OCI-LY7 (cell line): Measurements from ENCODE around the gene SRGAP1. TPM values are rescaled to one million over a fixed set of nuclear protein-coding genes. Genes with fewer than 3 reads are reported as not detected.

Experiments
- BruUV-seq: library from RNA; stranded (reverse); fragments of 400-500 nt; replicated peaks from 2 replicates; lab custom pipeline; 2021; lab: Mats Ljungman, UMichigan
- CTCF ChIA-PET: fragments of 300-600 bp; sonication (Branson Sonifier 250); formaldehyde crosslinking; loops from one replicate; lab custom pipeline; 2022; ENCODE audit warnings: antibody characterized with exemption; ENCODE audit not compliant: unreplicated experiment; lab: Charles Lee
- POLR2A ChIA-PET: fragments of 300-600 bp; sonication (Branson Sonifier 250); formaldehyde crosslinking; loops from one replicate; lab custom pipeline; 2022; ENCODE audit warnings: antibody characterized with exemption; lab: Charles Lee
- DNase-seq: peaks from one replicate; pipeline ENCODE4 v3.0.0-alpha.2; 2015; ENCODE audit warnings: low spot score
- H2AFZ ChIP-seq: fragments of 200-600 bp; sonication (generic), shearing (Covaris generic); 2 replicates; pipeline ENCODE4 v1.6.1; 2014; ENCODE audit warnings: mild to moderate bottlenecking, antibody characterized with exemption, low read length, moderate library complexity
- H3K27ac ChIP-seq: fragments of 200-600 bp; sonication (generic); 2 replicates; pipeline ENCODE4 v1.5.1; 2014; ENCODE audit warnings: mixed run types, low read depth, mild to moderate bottlenecking, moderate library complexity, low read length, inconsistent platforms; ENCODE audit not compliant: poor library complexity, severe bottlenecking
- H3K36me3 ChIP-seq: fragments of 200-600 bp; sonication (generic); 2 replicates; pipeline ENCODE4 v1.6.1; 2014; ENCODE audit warnings: mild to moderate bottlenecking, antibody characterized with exemption, low read length, moderate library complexity, mixed read lengths; ENCODE audit not compliant: insufficient read depth
- H3K4me1 ChIP-seq: fragments of 200-600 bp; sonication (generic); 2 replicates; pipeline ENCODE4 v1.5.1; 2014; ENCODE audit warnings: mild to moderate bottlenecking, low read length; ENCODE audit not compliant: insufficient read depth, poor library complexity, severe bottlenecking
- H3K4me2 ChIP-seq: fragments of 200-600 bp; sonication (generic); 2 replicates; pipeline ENCODE4 v1.6.1; 2014; ENCODE audit warnings: mild to moderate bottlenecking, low read length
- H3K4me3 ChIP-seq: fragments of 200-600 bp; sonication (generic); 2 replicates; pipeline ENCODE4 v1.5.1; 2014; ENCODE audit warnings: mild to moderate bottlenecking, low read depth, low read length; ENCODE audit not compliant: poor library complexity, severe bottlenecking
- H3K79me2 ChIP-seq: fragments of 200-600 bp; sonication (generic); 2 replicates; pipeline ENCODE4 v1.6.1; 2016; ENCODE audit warnings: low read depth, mild to moderate bottlenecking, low read length, moderate library complexity, mixed read lengths; ENCODE audit not compliant: insufficient read depth
- H3K9me2 ChIP-seq: fragments of 200-600 bp; sonication (generic); 2 replicates; pipeline ENCODE4 v1.6.1; 2016; ENCODE audit warnings: mild to moderate bottlenecking, low read length, mixed read lengths; ENCODE audit not compliant: insufficient read depth
- H3K9me3 ChIP-seq: fragments of 200-600 bp; sonication (generic); 2 replicates; pipeline ENCODE4 v1.6.1; 2014; ENCODE audit warnings: mild to moderate bottlenecking, mixed run types, low read length, mixed read lengths
- H4K20me1 ChIP-seq: fragments of 200-600 bp; sonication (generic); 2 replicates; pipeline ENCODE4 v1.6.1; 2014; ENCODE audit warnings: mild to moderate bottlenecking, antibody characterized with exemption, low read length, moderate library complexity, mixed read lengths; ENCODE audit not compliant: insufficient read depth
- EZH2phosphoT487 ChIP-seq: fragments of 200-600 bp; sonication (generic); IDR thresholded peaks from 2 replicates; pipeline ENCODE4 v1.6.1; 2018; ENCODE audit warnings: low read depth, borderline replicate concordance, mild to moderate bottlenecking, mixed run types, antibody characterized with exemption, low read length, moderate library complexity, mixed read lengths
- intact Hi-C: fragments of 100-400 bp; cut with micrococcal nuclease; formaldehyde crosslinking; loops from one replicate; pipeline ENCODE4 v1.10.0; 2022; ENCODE audit not compliant: unreplicated experiment
- total RNA-seq, 2 experiments: library from RNA; depleted of rRNA in 1 of 2; stranded (reverse); fragments of >200 nt in 1 of 2; shearing (Covaris generic) in 1 of 2; gene quantifications; 2 replicates each; pipeline ENCODE4 v1.2.3, GENCODE V29; 2014 to 2022
- TF ChIP-seq, protein P1 (sequence below): fragments of 200-600 bp; sonication (generic); conservative IDR thresholded peaks from 2 replicates; pipeline ENCODE4 v1.5.1; 2014; ENCODE audit warnings: mild to moderate bottlenecking, antibody characterized with exemption, low read length, moderate library complexity, mixed read lengths

SRGAP1 gene
- total RNA-seq, 2 experiments from 2014 or later = 0.06 TPM; not detected in 1

DNA sequence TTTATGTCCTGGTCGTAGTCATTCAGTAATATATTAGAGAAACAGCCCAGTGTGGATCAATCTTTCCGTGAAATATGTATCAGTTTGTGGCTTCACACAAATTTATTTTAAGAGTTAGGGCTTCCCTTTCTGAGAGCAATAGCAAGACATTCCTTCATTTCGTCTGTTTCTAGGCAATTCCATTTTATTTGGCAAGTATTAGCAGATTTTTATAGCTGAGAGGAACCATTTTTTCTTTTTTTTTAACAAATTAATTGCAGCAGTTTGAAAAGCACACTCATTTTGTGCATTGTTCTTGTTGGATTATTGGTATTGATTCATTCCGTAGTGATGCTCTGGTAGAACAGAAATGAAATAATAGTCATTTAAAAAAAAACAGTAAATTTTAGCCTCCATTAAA, 132.9 kb downstream of the SRGAP1 start:
- no peak overlapping the region for H3K4me3 ChIP-seq
- H3K79me2 ChIP-seq = no peaks in the 10 kb centered on the region
- H2AFZ ChIP-seq = no peak overlapping the region
- no peak overlapping the region for H3K4me2 ChIP-seq
- H3K4me1 ChIP-seq = no peaks in the 10 kb centered on the region
- no peak for DNase-seq
- no TSS peak for BruUV-seq
- TF ChIP-seq, protein P1, sequence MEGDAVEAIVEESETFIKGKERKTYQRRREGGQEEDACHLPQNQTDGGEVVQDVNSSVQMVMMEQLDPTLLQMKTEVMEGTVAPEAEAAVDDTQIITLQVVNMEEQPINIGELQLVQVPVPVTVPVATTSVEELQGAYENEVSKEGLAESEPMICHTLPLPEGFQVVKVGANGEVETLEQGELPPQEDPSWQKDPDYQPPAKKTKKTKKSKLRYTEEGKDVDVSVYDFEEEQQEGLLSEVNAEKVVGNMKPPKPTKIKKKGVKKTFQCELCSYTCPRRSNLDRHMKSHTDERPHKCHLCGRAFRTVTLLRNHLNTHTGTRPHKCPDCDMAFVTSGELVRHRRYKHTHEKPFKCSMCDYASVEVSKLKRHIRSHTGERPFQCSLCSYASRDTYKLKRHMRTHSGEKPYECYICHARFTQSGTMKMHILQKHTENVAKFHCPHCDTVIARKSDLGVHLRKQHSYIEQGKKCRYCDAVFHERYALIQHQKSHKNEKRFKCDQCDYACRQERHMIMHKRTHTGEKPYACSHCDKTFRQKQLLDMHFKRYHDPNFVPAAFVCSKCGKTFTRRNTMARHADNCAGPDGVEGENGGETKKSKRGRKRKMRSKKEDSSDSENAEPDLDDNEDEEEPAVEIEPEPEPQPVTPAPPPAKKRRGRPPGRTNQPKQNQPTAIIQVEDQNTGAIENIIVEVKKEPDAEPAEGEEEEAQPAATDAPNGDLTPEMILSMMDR = no peak
- TF ChIP-seq EZH2phosphoT487 = no peak
- intact Hi-C loops = no loop called here
- no peaks in the 10 kb centered on the region for H3K9me2 ChIP-seq
- CTCF ChIA-PET = no interaction called here
- no peak overlapping the region for H3K27ac ChIP-seq
- H4K20me1 ChIP-seq = no peaks in the 10 kb centered on the region
- H3K36me3 ChIP-seq = no peaks in the 10 kb centered on the region
- no peaks in the 10 kb centered on the region for H3K9me3 ChIP-seq
- POLR2A ChIA-PET = interaction anchor here (0.6 kb wide), 2 partner anchors 45 to 143 kb away, joined by 3 to 9 read pairs; no protein-coding TSS in a partner anchor

DNA sequence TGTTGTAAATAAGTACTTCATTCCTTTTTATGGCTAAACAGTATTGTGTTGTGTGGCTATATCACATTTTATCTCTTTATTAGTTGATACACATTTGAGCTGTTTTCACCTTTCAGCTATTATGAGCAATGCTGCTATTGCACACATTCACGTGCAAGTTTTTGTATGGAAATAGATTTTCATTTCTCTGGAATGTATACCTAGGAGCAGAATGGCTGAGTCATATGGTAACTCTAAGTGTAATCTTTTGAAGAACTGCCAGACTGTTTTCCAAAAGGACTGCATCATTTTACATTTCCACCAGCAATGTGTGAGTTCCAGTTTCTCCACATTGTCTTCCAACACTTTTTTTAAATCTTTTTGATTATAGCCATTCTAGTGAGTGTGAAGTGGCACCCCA, 134.0 kb downstream of the SRGAP1 start:
- H4K20me1 ChIP-seq = no peaks in the 10 kb centered on the region
- no peak overlapping the region for H2AFZ ChIP-seq
- intact Hi-C loops = no loop called here
- H3K4me3 ChIP-seq = no peak overlapping the region
- no peaks in the 10 kb centered on the region for H3K9me3 ChIP-seq
- no peak overlapping the region for H3K4me2 ChIP-seq
- BruUV-seq = no TSS peak
- no peak for DNase-seq
- no peaks in the 10 kb centered on the region for H3K4me1 ChIP-seq
- no peak for TF ChIP-seq EZH2phosphoT487
- TF ChIP-seq, protein P1 = no peak
- H3K27ac ChIP-seq = no peak overlapping the region
- H3K36me3 ChIP-seq = no peaks in the 10 kb centered on the region
- ChIA-PET POLR2A (interaction anchor here (0.7 to 0.8 kb wide), 2 partner anchors 16 to 137 kb away, joined by 3 to 9 read pairs; no protein-coding TSS in a partner anchor), CTCF (no interaction called here)
- H3K9me2 ChIP-seq = no peaks in the 10 kb centered on the region
- no peaks in the 10 kb centered on the region for H3K79me2 ChIP-seq

DNA sequence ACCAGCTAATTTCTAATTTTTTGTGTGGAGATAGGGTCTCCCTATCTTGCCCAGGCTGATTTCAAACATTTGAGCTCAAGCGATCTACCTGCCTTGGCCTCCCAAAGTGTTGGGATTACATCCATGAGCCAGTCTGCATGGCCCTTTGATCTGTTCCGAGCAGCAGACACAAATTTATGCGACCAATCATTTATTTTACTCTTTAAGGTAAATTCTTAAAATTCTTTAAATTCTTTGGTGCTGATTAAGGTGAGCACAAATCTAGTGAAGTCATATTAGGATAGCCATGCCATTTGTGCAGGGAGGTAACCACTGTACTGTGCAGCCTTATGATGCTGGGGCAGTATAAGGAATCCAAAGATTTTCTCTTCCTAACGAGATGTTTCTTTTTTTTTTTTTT, 135.7 kb downstream of the SRGAP1 start:
- H3K4me1 ChIP-seq = no peaks in the 10 kb centered on the region
- ChIA-PET POLR2A (interaction anchor here (1.4 kb wide), 1 partner anchor 10 kb away, joined by 4 read pairs; no protein-coding TSS in a partner anchor), CTCF (no interaction called here)
- TF ChIP-seq EZH2phosphoT487 = no peak
- TF ChIP-seq, protein P1 = no peak
- no peaks in the 10 kb centered on the region for H3K36me3 ChIP-seq
- H2AFZ ChIP-seq = no peak overlapping the region
- H3K79me2 ChIP-seq = no peaks in the 10 kb centered on the region
- H3K9me2 ChIP-seq = no peaks in the 10 kb centered on the region
- no peak overlapping the region for H3K27ac ChIP-seq
- no peaks in the 10 kb centered on the region for H3K9me3 ChIP-seq
- H3K4me2 ChIP-seq = no peak overlapping the region
- no peaks in the 10 kb centered on the region for H4K20me1 ChIP-seq
- no TSS peak for BruUV-seq
- no peak for DNase-seq
- no peak overlapping the region for H3K4me3 ChIP-seq
- intact Hi-C loops = no loop called here
